PC-9 (cell line): ENCODE measurements around the gene SIRT3.

ENCODE experiments used
- EZH2 ChIP-seq: fragments of 200-600 bp; sonication (generic); IDR thresholded peaks from 2 replicates; pipeline ENCODE4 v1.8.0; 2017; ENCODE audit warnings: antibody characterized with exemption, low read depth
- TF ChIP-seq, protein P1 (sequence below): fragments of 200-600 bp; sonication (generic); conservative IDR thresholded peaks from 2 replicates; pipeline ENCODE4 v1.6.1; 2017; ENCODE audit warnings: mixed run types, antibody characterized with exemption, mild to moderate bottlenecking, moderate library complexity

DNA sequence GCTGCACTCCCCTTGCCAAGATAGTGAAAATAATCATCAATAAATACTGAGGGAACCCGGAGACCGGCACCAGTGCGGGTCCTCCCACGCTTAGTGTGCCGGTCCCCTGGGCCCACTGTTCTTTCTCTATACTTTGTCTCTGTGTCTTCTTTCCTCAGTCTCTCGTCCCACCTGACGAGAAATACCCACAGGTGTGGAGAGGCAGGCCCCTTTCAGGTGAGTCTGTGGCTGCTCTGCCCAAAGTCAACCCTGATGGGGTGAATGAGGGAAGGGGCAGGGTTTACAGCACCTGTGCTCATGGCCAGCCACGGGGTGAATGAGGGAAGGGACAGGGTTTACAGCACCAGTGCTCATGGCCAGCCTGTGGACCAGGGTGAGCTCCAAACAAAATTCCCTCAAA is 33.7 kb downstream of the SIRT3 start:
- TF ChIP-seq EZH2 = no peak
- TF ChIP-seq, protein P1, sequence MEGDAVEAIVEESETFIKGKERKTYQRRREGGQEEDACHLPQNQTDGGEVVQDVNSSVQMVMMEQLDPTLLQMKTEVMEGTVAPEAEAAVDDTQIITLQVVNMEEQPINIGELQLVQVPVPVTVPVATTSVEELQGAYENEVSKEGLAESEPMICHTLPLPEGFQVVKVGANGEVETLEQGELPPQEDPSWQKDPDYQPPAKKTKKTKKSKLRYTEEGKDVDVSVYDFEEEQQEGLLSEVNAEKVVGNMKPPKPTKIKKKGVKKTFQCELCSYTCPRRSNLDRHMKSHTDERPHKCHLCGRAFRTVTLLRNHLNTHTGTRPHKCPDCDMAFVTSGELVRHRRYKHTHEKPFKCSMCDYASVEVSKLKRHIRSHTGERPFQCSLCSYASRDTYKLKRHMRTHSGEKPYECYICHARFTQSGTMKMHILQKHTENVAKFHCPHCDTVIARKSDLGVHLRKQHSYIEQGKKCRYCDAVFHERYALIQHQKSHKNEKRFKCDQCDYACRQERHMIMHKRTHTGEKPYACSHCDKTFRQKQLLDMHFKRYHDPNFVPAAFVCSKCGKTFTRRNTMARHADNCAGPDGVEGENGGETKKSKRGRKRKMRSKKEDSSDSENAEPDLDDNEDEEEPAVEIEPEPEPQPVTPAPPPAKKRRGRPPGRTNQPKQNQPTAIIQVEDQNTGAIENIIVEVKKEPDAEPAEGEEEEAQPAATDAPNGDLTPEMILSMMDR = no peak
